ENCODE measurements around the gene PROSER3.

The PROSER3 gene

DNA sequence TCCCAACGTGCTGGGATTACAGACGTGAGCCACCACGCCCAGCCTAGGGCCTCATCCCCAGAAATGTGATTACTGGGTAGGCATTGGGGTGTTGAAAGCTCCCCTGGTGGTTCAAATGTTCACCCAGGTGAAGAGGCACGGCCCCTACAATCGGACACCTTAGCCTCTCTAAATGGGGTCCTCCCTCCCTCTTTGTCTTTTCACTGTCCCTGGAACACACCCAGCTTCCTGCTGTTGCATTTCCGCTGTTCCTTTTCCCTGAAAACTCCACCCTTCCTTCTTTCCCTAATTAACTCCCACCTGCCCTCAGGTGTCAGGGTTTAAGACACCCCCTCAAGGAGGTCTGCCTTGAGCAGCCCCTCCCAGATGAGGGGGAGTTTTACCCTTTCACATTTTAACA, 58.3 kb downstream of the PROSER3 start:
- Mint-ChIP-seq H3K9me3 (no peaks in the 10 kb centered on the region), H3K4me3 (no peak overlapping the region), H3K4me1 (ENCODE audit: low read depth in 2 of 2) (no peaks in the 10 kb centered on the region), H3K27ac (no peak overlapping the region), H3K36me3 (ENCODE audit: insufficient read depth) (no peaks in the 10 kb centered on the region), H3K27me3 (peaks cover 43 to 74% of the 10 kb centered on the region in 2 donors)
- no peak for DNase-seq
- ATAC-seq (replicated peaks) = no peak

DNA sequence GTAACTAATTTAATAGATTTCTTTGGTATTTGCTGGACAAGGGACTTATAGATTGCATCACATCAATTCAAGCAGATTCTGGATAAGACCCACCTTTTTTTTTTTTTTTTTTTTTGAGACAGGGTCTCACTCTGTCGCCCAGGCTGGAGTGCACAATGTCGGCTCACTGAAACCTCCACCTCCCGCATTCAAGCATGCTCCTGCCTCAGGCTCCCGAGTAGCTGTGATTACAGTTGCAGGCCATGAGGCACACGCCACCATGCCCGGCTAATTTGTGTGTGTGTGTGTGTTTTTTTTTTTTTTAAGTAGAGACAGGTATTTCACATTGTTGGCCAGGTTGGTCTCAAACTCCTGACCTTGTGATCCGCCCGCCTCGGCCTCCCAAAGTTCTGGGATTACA, 58.9 kb downstream of the PROSER3 start:
- Mint-ChIP-seq H3K9me3 (no peaks in the 10 kb centered on the region), H3K36me3 (ENCODE audit: insufficient read depth) (no peaks in the 10 kb centered on the region), H3K27ac (no peak overlapping the region), H3K4me1 (ENCODE audit: low read depth in 2 of 2) (no peaks in the 10 kb centered on the region), H3K4me3 (no peak overlapping the region), H3K27me3 (peaks cover 37 to 68% of the 10 kb centered on the region in 2 donors)
- no peak for DNase-seq
- ATAC-seq (replicated peaks) = no peak

DNA sequence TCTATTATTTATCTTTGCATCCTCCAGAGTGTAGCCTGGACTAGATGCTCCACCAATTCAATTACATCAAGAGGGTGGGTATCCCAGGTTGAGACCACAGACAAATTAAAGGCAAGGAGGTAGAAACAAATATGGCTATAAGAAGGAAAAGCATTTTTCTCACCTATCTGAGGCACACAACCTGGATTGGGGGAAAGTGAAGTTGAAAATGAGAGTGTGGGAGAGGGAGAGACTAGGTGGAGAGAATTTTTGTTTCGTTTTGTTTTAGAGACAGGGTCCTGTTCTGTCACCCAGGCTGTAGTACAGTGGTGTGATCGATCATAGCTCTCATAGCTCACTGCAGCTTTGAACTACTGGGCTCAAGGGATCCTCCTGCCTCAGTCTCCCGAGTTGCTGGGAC, 60.5 kb downstream of the PROSER3 start:
- DNase-seq = no peak
- no peak overlapping the region for H3K27ac Mint-ChIP-seq
- H3K4me1 Mint-ChIP-seq (ENCODE audit: low read depth in 2 of 2) = no peaks in the 10 kb centered on the region
- no peaks in the 10 kb centered on the region for H3K36me3 Mint-ChIP-seq (ENCODE audit: insufficient read depth)
- no peak for ATAC-seq (replicated peaks)
- no peak overlapping the region for H3K4me3 Mint-ChIP-seq
- H3K9me3 Mint-ChIP-seq = no peaks in the 10 kb centered on the region
- peaks cover 34 to 65% of the 10 kb centered on the region in 2 donors for H3K27me3 Mint-ChIP-seq

Data from effector memory CD8-positive, alpha-beta T cell (primary cell).